Cerebellar cortex (tissue), 1 donor: ENCODE measurements around the gene HSPG2.

ENCODE experiments used
- DNase-seq: peaks from one replicate; pipeline ENCODE4 v3.0.0-alpha.2; 2015; ENCODE audit warnings: low spot score

Gene HSPG2

GRCh38 chr1:21879928-21880618 is 57.0 kb downstream of the HSPG2 start:
- no peak for DNase-seq

GRCh38 chr1:21878840-21879478 is 58.2 kb downstream of the HSPG2 start:
- DNase-seq, result no peak

GRCh38 chr1:21878009-21878773 is 58.9 kb downstream of the HSPG2 start:
- no peak for DNase-seq

- DNase-seq, result no peak
Observed at GRCh38 chr1:21876267-21876666, 60.8 kb downstream of the HSPG2 start.

- DNase-seq, result no peak
Observed at GRCh38 chr1:21875621-21876063, 61.5 kb downstream of the HSPG2 start.

- no peak for DNase-seq
Observed at GRCh38 chr1:21874778-21875547, 62.1 kb downstream of the HSPG2 start.

- no peak for DNase-seq
Observed at GRCh38 chr1:21874328-21874727, 62.8 kb downstream of the HSPG2 start.

GRCh38 chr1:21873761-21874160 is 63.3 kb downstream of the HSPG2 start:
- no peak for DNase-seq

- DNase-seq, result no peak
Observed at GRCh38 chr1:21873174-21873573, 63.9 kb downstream of the HSPG2 start.

- no peak for DNase-seq
Observed at GRCh38 chr1:21872445-21873079, 64.5 kb downstream of the HSPG2 start.

- DNase-seq, result no peak
Observed at GRCh38 chr1:21871943-21872342, 65.2 kb downstream of the HSPG2 start.

GRCh38 chr1:21870611-21871010 is 66.5 kb downstream of the HSPG2 start:
- DNase-seq, result no peak

- peak; percentile 5 for DNase-seq
Observed at GRCh38 chr1:21869620-21870121, 67.4 kb downstream of the HSPG2 start.

- no peak for DNase-seq
Observed at GRCh38 chr1:21868941-21869454, 68.1 kb downstream of the HSPG2 start.

GRCh38 chr1:21868482-21868881 is 68.6 kb downstream of the HSPG2 start:
- DNase-seq, result no peak

GRCh38 chr1:21867451-21867996 is 69.6 kb downstream of the HSPG2 start:
- no peak for DNase-seq

GRCh38 chr1:21866707-21867043 is 70.4 kb downstream of the HSPG2 start:
- no peak for DNase-seq

GRCh38 chr1:21865943-21866706 is 71.0 kb downstream of the HSPG2 start:
- DNase-seq, result no peak

GRCh38 chr1:21865609-21865942 is 71.5 kb downstream of the HSPG2 start:
- no peak for DNase-seq

GRCh38 chr1:21864730-21865129 is 72.4 kb downstream of the HSPG2 start:
- DNase-seq, result no peak

- no peak for DNase-seq
Observed at GRCh38 chr1:21863981-21864380, 73.1 kb downstream of the HSPG2 start.
